Measurements from ENCODE around the gene RPGRIP1.
"Not testable (repeated sequence)": the region's sequence is repeated elsewhere in the genome, so short reads cannot be mapped to it uniquely, and the experiment has no call there.

RPGRIP1 gene

GRCh38 chr14:21258889-21259787 lies 20.7 kb upstream of the RPGRIP1 start:
- no peak for DNase-seq (ENCODE audit: low read depth)

GRCh38 chr14:21261824-21262223 lies 18.1 kb upstream of the RPGRIP1 start:
- no peak for DNase-seq (ENCODE audit: low read depth)

GRCh38 chr14:21262410-21262809 lies 17.5 kb upstream of the RPGRIP1 start:
- DNase-seq (ENCODE audit: low read depth), result no peak

- no peak for DNase-seq (ENCODE audit: low read depth)
Observed at GRCh38 chr14:21263284-21264024, 16.4 kb upstream of the RPGRIP1 start.

- no peak for DNase-seq (ENCODE audit: low read depth)
Observed at GRCh38 chr14:21264025-21264801, 15.7 kb upstream of the RPGRIP1 start.

GRCh38 chr14:21267431-21267845 lies 12.4 kb upstream of the RPGRIP1 start:
- no peak for DNase-seq (ENCODE audit: low read depth)

- DNase-seq (ENCODE audit: low read depth), result no peak
Observed at GRCh38 chr14:21267886-21268616, 11.8 kb upstream of the RPGRIP1 start.

- no peak for DNase-seq (ENCODE audit: low read depth)
Observed at GRCh38 chr14:21268617-21269251, 11.1 kb upstream of the RPGRIP1 start.

- DNase-seq (ENCODE audit: low read depth), result peak; percentile 100
Observed at GRCh38 chr14:21269252-21270046, 10.4 kb upstream of the RPGRIP1 start, which contains the start of gene HNRNPC. Gene HNRNPC, minus strand, starts transcription at chr14:21269442. Its CDS starts 35,249 bp downstream, at chr14:21234193.

GRCh38 chr14:21272661-21273060 lies 7.2 kb upstream of the RPGRIP1 start:
- not testable (repeated sequence) for DNase-seq (ENCODE audit: low read depth)

- DNase-seq (ENCODE audit: low read depth), result no peak
Observed at GRCh38 chr14:21275261-21275858, 4.5 kb upstream of the RPGRIP1 start.

- no peak for DNase-seq (ENCODE audit: low read depth)
Observed at GRCh38 chr14:21278632-21279031, 1.3 kb upstream of the RPGRIP1 start.

- DNase-seq (ENCODE audit: low read depth), result not testable (repeated sequence)
Observed at GRCh38 chr14:21281917-21282316, 2.0 kb downstream of the RPGRIP1 start.

GRCh38 chr14:21286516-21286915 lies 6.6 kb downstream of the RPGRIP1 start:
- not testable (repeated sequence) for DNase-seq (ENCODE audit: low read depth)

- DNase-seq (ENCODE audit: low read depth), result no peak
Observed at GRCh38 chr14:21287168-21287567, 7.3 kb downstream of the RPGRIP1 start.

- DNase-seq (ENCODE audit: low read depth), result not testable (repeated sequence)
Observed at GRCh38 chr14:21294026-21294425, 14.1 kb downstream of the RPGRIP1 start.

- DNase-seq (ENCODE audit: low read depth), result no peak
Observed at GRCh38 chr14:21298358-21298757, 18.5 kb downstream of the RPGRIP1 start.

GRCh38 chr14:21299562-21300130 lies 19.8 kb downstream of the RPGRIP1 start:
- no peak for DNase-seq (ENCODE audit: low read depth)

GRCh38 chr14:21300892-21301291 lies 21.0 kb downstream of the RPGRIP1 start:
- peak; percentile 12 for DNase-seq (ENCODE audit: low read depth)

All from activated T-cell treated with anti-CD3 and anti-CD28 coated beads for 1 hour (primary cell).